Endothelial cell of umbilical vein (primary cell): Measurements from ENCODE around the gene CCNF. TPM values are rescaled to one million over a fixed set of nuclear protein-coding genes. Genes with fewer than 3 reads are reported as not detected.

Experiments used
- BruUV-seq: library from RNA; stranded (reverse); fragments of 400-500 nt; replicated peaks from 2 replicates; lab custom pipeline; 2021; lab: Mats Ljungman, UMichigan
- CTCF ChIA-PET: fragments of 300-600, 350-600 bp; sonication (Branson Sonifier 250); formaldehyde crosslinking; loops from one replicate; lab custom pipeline; 2021; ENCODE audit warnings: antibody characterized with exemption, inconsistent platforms; lab: Charles Lee
- POLR2A ChIA-PET: fragments of 300-600, 350-600 bp; sonication (Branson Sonifier 250); formaldehyde crosslinking; loops from one replicate; lab custom pipeline; 2021; ENCODE audit warnings: antibody characterized with exemption, inconsistent platforms; lab: Charles Lee
- DNase-seq: peaks from one replicate; pipeline ENCODE4 v3.0.0-alpha.2; 2011; ENCODE audit warnings: low read depth, low spot score
- FAIRE-seq: peaks from 2 replicates; lab custom pipeline; 2011; peaks lifted over from hg19 to GRCh38; lab: Jason Lieb, UNC
- H2AFZ ChIP-seq: 2 replicates; pipeline ENCODE4 v1.6.0; 2012; ENCODE audit warnings: low read depth, low read length, control low read depth, inconsistent platforms
- H3K27ac ChIP-seq: 2 replicates; pipeline ENCODE4 v1.5.1; 2011; ENCODE audit warnings: low read depth, mild to moderate bottlenecking, control low read depth, low read length, moderate library complexity; ENCODE audit not compliant: insufficient read depth
- H3K27me3 ChIP-seq, 2 experiments: 2 replicates each; pipeline versions ENCODE4 v1.6.0 to v1.6.1; 2011; ENCODE audit warnings: low read length in 2 of 2, mixed read lengths in 1 of 2; ENCODE audit not compliant: control insufficient read depth in 2 of 2, insufficient read depth in 2 of 2
- H3K36me3 ChIP-seq, 2 experiments: 2 replicates in 1 of 2; 3 replicates in 1 of 2; pipeline ENCODE4 v1.5.1; 2011; ENCODE audit warnings: low read length in 2 of 2, mild to moderate bottlenecking in 1 of 2, moderate library complexity in 1 of 2; ENCODE audit not compliant: control insufficient read depth in 2 of 2, insufficient read depth in 2 of 2; ENCODE audit errors: extremely low read depth in 1 of 2
- H3K4me1 ChIP-seq: 3 replicates; pipeline ENCODE4 v1.5.1; 2011; ENCODE audit warnings: mild to moderate bottlenecking, low read length; ENCODE audit not compliant: control insufficient read depth, insufficient read depth; ENCODE audit errors: extremely low read depth
- H3K4me2 ChIP-seq: 2 replicates; pipeline ENCODE4 v1.6.1; 2011; ENCODE audit warnings: low read length, control low read depth, mixed read lengths; ENCODE audit not compliant: insufficient read depth
- H3K4me3 ChIP-seq, 3 experiments: fragments of 200-600 bp in 1 of 3; sonication (generic), shearing (Covaris generic) in 1 of 3; replicated peaks in 1 of 3; 2 replicates each; pipeline ENCODE4 v1.5.1; 2011 to 2016; ENCODE audit warnings: control low read depth in 3 of 3, low read length in 3 of 3, mild to moderate bottlenecking in 2 of 3, inconsistent platforms in 1 of 3, low read depth in 1 of 3, moderate library complexity in 1 of 3; ENCODE audit not compliant: insufficient read depth in 1 of 3
- H3K79me2 ChIP-seq: 2 replicates; pipeline ENCODE4 v1.6.0; 2012; ENCODE audit warnings: low read length, inconsistent platforms; ENCODE audit not compliant: control insufficient read depth, insufficient read depth
- H3K9ac ChIP-seq: replicated peaks from 2 replicates; pipeline ENCODE3; 2011; ENCODE audit warnings: low read length, control low read depth; ENCODE audit not compliant: insufficient read depth; ENCODE audit errors: extremely low read depth
- H3K9me1 ChIP-seq: replicated peaks from 3 replicates; pipeline ENCODE4 v1.6.0; 2011; ENCODE audit warnings: mild to moderate bottlenecking, low read length; ENCODE audit not compliant: control insufficient read depth, insufficient read depth; ENCODE audit errors: extremely low read depth
- H3K9me3 ChIP-seq: replicated peaks from 2 replicates; pipeline ENCODE4 v1.5.1; 2012; ENCODE audit warnings: low read length, inconsistent platforms; ENCODE audit not compliant: control insufficient read depth, insufficient read depth
- H4K20me1 ChIP-seq: replicated peaks from 2 replicates; pipeline ENCODE3; 2011; ENCODE audit warnings: mild to moderate bottlenecking, low read length; ENCODE audit not compliant: control insufficient read depth, insufficient read depth; ENCODE audit errors: extremely low read depth
- CTCF ChIP-seq, 2 donors: IDR thresholded peaks; 1 replicate in 1 of 2; 2 replicates in 1 of 2; pipeline ENCODE4 v1.5.1; 2011; ENCODE audit warnings: low read length in 2 of 2, mild to moderate bottlenecking in 2 of 2, moderate library complexity in 2 of 2, control low read depth in 1 of 2, inconsistent platforms in 1 of 2, low read depth in 1 of 2; ENCODE audit not compliant: insufficient read depth in 1 of 2; ENCODE audit errors: extremely low read depth in 1 of 2
- EZH2 ChIP-seq: IDR thresholded peaks from 2 replicates; pipeline ENCODE4 v1.6.1; 2012; ENCODE audit warnings: borderline replicate concordance, low read depth, mild to moderate bottlenecking, moderate library complexity, low read length, inconsistent platforms; ENCODE audit not compliant: severe bottlenecking
- FOS ChIP-seq: IDR thresholded peaks from 2 replicates; pipeline ENCODE4 v1.6.1; 2011; ENCODE audit warnings: mild to moderate bottlenecking, low read length, moderate library complexity, borderline replicate concordance; ENCODE audit not compliant: insufficient read depth
- GATA2 ChIP-seq: IDR thresholded peaks from 2 replicates; pipeline ENCODE4 v1.7.0; 2011; ENCODE audit warnings: low read depth, mild to moderate bottlenecking, moderate library complexity, mixed read lengths, low read length; ENCODE audit not compliant: insufficient read length, insufficient read depth
- JUN ChIP-seq: IDR thresholded peaks from 2 replicates; pipeline ENCODE4 v1.6.1; 2011; ENCODE audit warnings: borderline replicate concordance, low read depth; ENCODE audit not compliant: insufficient read length, insufficient read depth
- MYC ChIP-seq: IDR thresholded peaks from one replicate; pipeline ENCODE4 v1.6.1; 2011; ENCODE audit warnings: mild to moderate bottlenecking, low read depth, low read length
- POLR2A ChIP-seq: IDR thresholded peaks from 2 replicates; pipeline ENCODE4 v1.6.1; 2012; ENCODE audit warnings: low read depth, mild to moderate bottlenecking, control low read depth, low read length
- POLR2AphosphoS5 ChIP-seq: IDR thresholded peaks from 2 replicates; pipeline ENCODE4 v1.6.1; 2012; ENCODE audit warnings: low read depth, mild to moderate bottlenecking, control low read depth, low read length, moderate library complexity; ENCODE audit not compliant: insufficient read depth
- dilution Hi-C: fragments of 300-500 bp; cut with MboI; formaldehyde crosslinking; loops from one replicate; pipeline ENCODE4 v1.15.0; 2019; ENCODE audit warnings: low sequenced_read_pairs; ENCODE audit not compliant: extremely low pct_ligation_motif_present
- intact Hi-C: fragments of 100-400 bp; cut with micrococcal nuclease; formaldehyde crosslinking; loops from one replicate; pipeline ENCODE4 v1.10.0; 2022
- microRNA-seq: library from miRNA; unstranded; fragments of <30 nt; microRNA quantifications from one replicate; pipeline ENCODE4 v1.2.0, GENCODE V29; 2021; ENCODE audit warnings: borderline number of aligned reads, borderline replicate concordance
- polyA plus RNA-seq, 4 experiments: library from polyadenylated mRNA; depleted of rRNA in 3 of 4; stranded (reverse) in 3 of 4; unstranded in 1 of 4; fragments of >200 nt; gene quantifications; 2 replicates each; pipeline versions ENCODE4 v1.2.1 to v1.2.3, GENCODE V29; 2011 to 2012; ENCODE audit warnings: missing spikeins in 1 of 4
- small RNA-seq: library from RNA; depleted of rRNA; stranded (forward); fragments of <200 nt; gene quantifications from one replicate; pipeline ENCODE3, GENCODE V24; 2012; ENCODE audit warnings: low replicate concordance, low read depth; ENCODE audit not compliant: insufficient read depth, insufficient read length
- total RNA-seq: library from RNA; stranded (reverse); gene quantifications from 2 replicates; pipeline ENCODE4 v1.2.3, GENCODE V29; 2021
- TF ChIP-seq, protein P1 (sequence below): IDR thresholded peaks from 2 replicates; pipeline ENCODE4 v1.6.1; 2011; ENCODE audit not compliant: insufficient read depth, insufficient read length

Gene CCNF
- total and polyA plus RNA-seq, 2 donors (not counting 3 experiments of a cell fraction or from before 2014, with no cell fraction given), result 13.9 to 48.9 TPM

DNA sequence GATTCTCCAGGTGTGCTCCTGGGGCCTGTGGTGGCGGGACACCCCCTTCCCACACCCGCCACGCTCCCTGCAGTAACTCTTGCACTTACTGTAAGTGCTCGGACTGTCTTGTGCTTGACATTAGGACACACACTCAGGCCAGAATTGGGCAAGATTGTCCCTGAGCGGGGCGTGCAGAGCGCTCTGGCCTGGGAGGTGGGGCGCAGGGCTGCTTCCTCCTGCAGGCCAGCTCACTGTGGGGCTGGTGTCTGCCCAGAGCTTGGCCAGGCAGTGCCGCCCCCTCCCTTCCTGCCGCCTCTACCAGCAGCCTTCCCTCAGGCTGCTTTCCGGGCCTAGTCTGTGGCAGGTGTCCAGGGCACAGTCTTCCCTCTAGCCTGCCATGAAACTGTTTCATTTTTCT, 78.4 kb downstream of the CCNF start:
- POLR2A ChIA-PET, result no interaction called here
- TF ChIP-seq FOS (no peak), MYC (no peak), JUN (no peak), CTCF (IDR thresholded peaks at IDR 0.05; ENCODE audit: extremely low read depth in 1 of 2, insufficient read depth in 1 of 2, low read depth in 1 of 2, low read length in 2 of 2) (no peak), GATA2 (no peak), POLR2AphosphoS5 (no peak), POLR2A (no peak), EZH2 (no peak)
- TF ChIP-seq, protein P1, sequence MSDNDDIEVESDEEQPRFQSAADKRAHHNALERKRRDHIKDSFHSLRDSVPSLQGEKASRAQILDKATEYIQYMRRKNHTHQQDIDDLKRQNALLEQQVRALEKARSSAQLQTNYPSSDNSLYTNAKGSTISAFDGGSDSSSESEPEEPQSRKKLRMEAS, result no peak
- Histone ChIP-seq H3K4me1 (no peaks in the 10 kb centered on the region), H3K4me3 (no peak overlapping the region), H3K9me3 (no peaks in the 10 kb centered on the region), H2AFZ (no peak overlapping the region), H3K9me1 (no peaks in the 10 kb centered on the region), H3K4me2 (no peak overlapping the region), H4K20me1 (no peaks in the 10 kb centered on the region), H3K27me3 (no peaks in the 10 kb centered on the region), H3K27ac (no peak overlapping the region), H3K9ac (no peak overlapping the region), H3K79me2 (no peaks in the 10 kb centered on the region), H3K36me3 (no peaks in the 10 kb centered on the region)
- DNase-seq (no peak), FAIRE-seq (no peak)
- BruUV-seq, result no TSS peak
- CTCF ChIA-PET, result no interaction called here
- intact Hi-C loops (no loop called here), dilution Hi-C loops (no loop called here)

Small RNA genes within 50 kb of the gene (microRNA-seq; reads per million reads assigned to microRNA genes)
- gene MIR6767, result not detected
- gene MIR6768, result not detected

Small RNA genes within 50 kb of the gene (small RNA-seq; reads per million reads assigned to genes)
- not detected for gene MIR6768

Other genes with a start within 250 kb of the CCNF start
- 0.35 and 0.58 TPM in 2 replicates for gene CASKIN1, start 232.8 kb upstream of the CCNF start, total RNA-seq
- gene CASKIN1, start 232.8 kb upstream of the CCNF start, polyA plus RNA-seq, result 0.10 and 0.11 TPM in 2 replicates
- gene MLST8, start 224.0 kb upstream of the CCNF start, total RNA-seq, result 36.9 and 37.0 TPM in 2 replicates
- 129 and 181 TPM in 2 replicates for gene MLST8, start 224.0 kb upstream of the CCNF start, polyA plus RNA-seq
- gene BRICD5, start 218.6 kb upstream of the CCNF start, total RNA-seq, result 8.4 and 10.2 TPM in 2 replicates
- gene BRICD5, start 218.6 kb upstream of the CCNF start, polyA plus RNA-seq, result 5.6 and 9.3 TPM in 2 replicates
- gene PGP, start 214.6 kb upstream of the CCNF start, total RNA-seq, result 29.6 and 32.0 TPM in 2 replicates
- gene PGP, start 214.6 kb upstream of the CCNF start, polyA plus RNA-seq, result 28.5 and 40.0 TPM in 2 replicates
- gene E4F1, start 205.9 kb upstream of the CCNF start, total RNA-seq, result 31.9 and 32.7 TPM in 2 replicates
- 28.6 and 40.8 TPM in 2 replicates for gene E4F1, start 205.9 kb upstream of the CCNF start, polyA plus RNA-seq
- 1.0 and 1.2 TPM in 2 replicates for gene DNASE1L2, start 193.0 kb upstream of the CCNF start, total RNA-seq
- gene DNASE1L2, start 193.0 kb upstream of the CCNF start, polyA plus RNA-seq, result 0.57 and 1.3 TPM in 2 replicates
- 43.6 and 45.8 TPM in 2 replicates for gene ECI1, start 177.9 kb upstream of the CCNF start, total RNA-seq
- 48.3 and 57.3 TPM in 2 replicates for gene ECI1, start 177.9 kb upstream of the CCNF start, polyA plus RNA-seq
- 204 and 209 TPM in 2 replicates for gene RNPS1, start 161.3 kb upstream of the CCNF start, total RNA-seq
- gene RNPS1, start 161.3 kb upstream of the CCNF start, polyA plus RNA-seq, result 206 and 255 TPM in 2 replicates
- 25.5 and 36.0 TPM in 2 replicates for gene ABCA3, start 88.7 kb upstream of the CCNF start, total RNA-seq
- 13.5 and 16.7 TPM in 2 replicates for gene ABCA3, start 88.7 kb upstream of the CCNF start, polyA plus RNA-seq
- gene TEDC2, start 30.7 kb downstream of the CCNF start, total RNA-seq, result 12.7 and 15.2 TPM in 2 replicates
- gene TEDC2, start 30.7 kb downstream of the CCNF start, polyA plus RNA-seq, result 7.6 and 8.8 TPM in 2 replicates
- gene NTN3, start 41.9 kb downstream of the CCNF start, total RNA-seq, result 0.15 TPM in 1 of 2 replicates, not detected in the other
- not detected in 2 replicates for gene NTN3, start 41.9 kb downstream of the CCNF start, polyA plus RNA-seq
- 17.3 and 22.8 TPM in 2 replicates for gene TBC1D24, start 45.7 kb downstream of the CCNF start, total RNA-seq
- 8.1 and 10.6 TPM in 2 replicates for gene TBC1D24, start 45.7 kb downstream of the CCNF start, polyA plus RNA-seq
- 187 and 194 TPM in 2 replicates for gene ATP6V0C, start 84.5 kb downstream of the CCNF start, total RNA-seq
- gene ATP6V0C, start 84.5 kb downstream of the CCNF start, polyA plus RNA-seq, result 122 and 146 TPM in 2 replicates
- gene AMDHD2, start 90.9 kb downstream of the CCNF start, total RNA-seq, result 54.5 and 59.5 TPM in 2 replicates
- gene AMDHD2, start 90.9 kb downstream of the CCNF start, polyA plus RNA-seq, result 39.4 and 58.2 TPM in 2 replicates
- not detected in 2 replicates for gene CEMP1, start 102.0 kb downstream of the CCNF start, total RNA-seq
- not detected in 2 replicates for gene CEMP1, start 102.0 kb downstream of the CCNF start, polyA plus RNA-seq
- 37.3 and 40.8 TPM in 2 replicates for gene PDPK1, start 108.6 kb downstream of the CCNF start, total RNA-seq
- 19.9 and 22.4 TPM in 2 replicates for gene PDPK1, start 108.6 kb downstream of the CCNF start, polyA plus RNA-seq